Cardiac muscle cell (in vitro differentiated cells and primary cell): Measurements from ENCODE around the gene PUS1. TPM values are rescaled to one million over a fixed set of nuclear protein-coding genes. Genes with fewer than 3 reads are reported as not detected.

Source experiments
- DNase-seq, 2 donors: peaks; one replicate each; pipeline versions ENCODE4 v3.0.0 to v3.0.0-alpha.2; 2010 to 2017; ENCODE audit warnings: low read depth in 1 of 2, low spot score in 1 of 2
- H3K27ac ChIP-seq: fragments of 200-600 bp; sonication (generic); 2 replicates; pipeline ENCODE4 v1.5.1; 2016
- H3K27me3 ChIP-seq: fragments of 200-600 bp; sonication (generic); 2 replicates; pipeline ENCODE4 v1.6.0; 2016; ENCODE audit warnings: control low read depth
- H3K36me3 ChIP-seq: fragments of 200-600 bp; sonication (generic); 2 replicates; pipeline ENCODE4 v1.5.1; 2016; ENCODE audit warnings: control low read depth
- H3K4me1 ChIP-seq: fragments of 200-600 bp; sonication (generic); 2 replicates; pipeline ENCODE4 v1.8.1; 2017; ENCODE audit warnings: low read depth, mild to moderate bottlenecking, mixed run types
- H3K4me3 ChIP-seq: fragments of 200-600 bp; sonication (generic); 2 replicates; pipeline ENCODE4 v1.5.1; 2016; ENCODE audit warnings: mild to moderate bottlenecking
- H3K9me3 ChIP-seq: fragments of 200-600 bp; sonication (generic); 2 replicates; pipeline ENCODE4 v1.5.1; 2017; ENCODE audit warnings: low read depth, mild to moderate bottlenecking, control low read depth
- polyA plus RNA-seq: library from polyadenylated mRNA; unstranded; fragments of >200 nt; fragmentation: Nextera tagmentation; extraction: Ambion mirVana; gene quantifications from 2 replicates; pipeline ENCODE4 v1.2.1, GENCODE V29; 2016
- total RNA-seq: library from RNA; depleted of rRNA; stranded (reverse); fragments of >200 nt; gene quantifications from 2 replicates; pipeline ENCODE4 v1.2.3, GENCODE V29; 2016
- TF ChIP-seq, protein P1 (sequence below): IDR thresholded peaks from 2 replicates; pipeline ENCODE4 v1.5.1; 2012; ENCODE audit warnings: low read depth, mild to moderate bottlenecking, low read length

PUS1 gene
- total and polyA plus RNA-seq, 2 experiments from 2014 or later: 7.2 to 10.4 TPM

DNA sequence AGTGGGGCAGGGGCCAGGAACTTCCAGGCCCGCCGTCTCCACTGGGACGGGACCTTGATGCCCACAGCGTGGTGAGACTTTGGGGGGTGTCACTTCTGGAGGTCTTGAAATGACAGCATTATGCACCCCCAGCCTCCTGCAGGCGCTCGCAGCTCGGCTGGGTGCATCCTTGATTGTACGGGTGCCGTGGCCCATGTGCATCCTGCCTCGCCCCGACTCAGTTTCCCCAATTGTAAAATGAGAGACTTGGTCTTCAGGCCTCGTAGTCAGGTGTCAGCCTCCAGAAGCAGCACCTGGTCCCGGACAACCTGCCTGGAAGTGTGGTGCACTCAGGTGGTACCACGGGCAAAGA lies 8.9 kb upstream of the PUS1 start:
- TF ChIP-seq, protein P1, sequence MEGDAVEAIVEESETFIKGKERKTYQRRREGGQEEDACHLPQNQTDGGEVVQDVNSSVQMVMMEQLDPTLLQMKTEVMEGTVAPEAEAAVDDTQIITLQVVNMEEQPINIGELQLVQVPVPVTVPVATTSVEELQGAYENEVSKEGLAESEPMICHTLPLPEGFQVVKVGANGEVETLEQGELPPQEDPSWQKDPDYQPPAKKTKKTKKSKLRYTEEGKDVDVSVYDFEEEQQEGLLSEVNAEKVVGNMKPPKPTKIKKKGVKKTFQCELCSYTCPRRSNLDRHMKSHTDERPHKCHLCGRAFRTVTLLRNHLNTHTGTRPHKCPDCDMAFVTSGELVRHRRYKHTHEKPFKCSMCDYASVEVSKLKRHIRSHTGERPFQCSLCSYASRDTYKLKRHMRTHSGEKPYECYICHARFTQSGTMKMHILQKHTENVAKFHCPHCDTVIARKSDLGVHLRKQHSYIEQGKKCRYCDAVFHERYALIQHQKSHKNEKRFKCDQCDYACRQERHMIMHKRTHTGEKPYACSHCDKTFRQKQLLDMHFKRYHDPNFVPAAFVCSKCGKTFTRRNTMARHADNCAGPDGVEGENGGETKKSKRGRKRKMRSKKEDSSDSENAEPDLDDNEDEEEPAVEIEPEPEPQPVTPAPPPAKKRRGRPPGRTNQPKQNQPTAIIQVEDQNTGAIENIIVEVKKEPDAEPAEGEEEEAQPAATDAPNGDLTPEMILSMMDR: no peak
- H3K27me3 ChIP-seq: no peaks in the 10 kb centered on the region
- H3K9me3 ChIP-seq: no peaks in the 10 kb centered on the region
- no peak for DNase-seq
- no peak overlapping the region for H3K27ac ChIP-seq
- H3K4me3 ChIP-seq: no peak overlapping the region
- H3K36me3 ChIP-seq: peaks cover 22% of the 10 kb centered on the region
- H3K4me1 ChIP-seq: no peaks in the 10 kb centered on the region

DNA sequence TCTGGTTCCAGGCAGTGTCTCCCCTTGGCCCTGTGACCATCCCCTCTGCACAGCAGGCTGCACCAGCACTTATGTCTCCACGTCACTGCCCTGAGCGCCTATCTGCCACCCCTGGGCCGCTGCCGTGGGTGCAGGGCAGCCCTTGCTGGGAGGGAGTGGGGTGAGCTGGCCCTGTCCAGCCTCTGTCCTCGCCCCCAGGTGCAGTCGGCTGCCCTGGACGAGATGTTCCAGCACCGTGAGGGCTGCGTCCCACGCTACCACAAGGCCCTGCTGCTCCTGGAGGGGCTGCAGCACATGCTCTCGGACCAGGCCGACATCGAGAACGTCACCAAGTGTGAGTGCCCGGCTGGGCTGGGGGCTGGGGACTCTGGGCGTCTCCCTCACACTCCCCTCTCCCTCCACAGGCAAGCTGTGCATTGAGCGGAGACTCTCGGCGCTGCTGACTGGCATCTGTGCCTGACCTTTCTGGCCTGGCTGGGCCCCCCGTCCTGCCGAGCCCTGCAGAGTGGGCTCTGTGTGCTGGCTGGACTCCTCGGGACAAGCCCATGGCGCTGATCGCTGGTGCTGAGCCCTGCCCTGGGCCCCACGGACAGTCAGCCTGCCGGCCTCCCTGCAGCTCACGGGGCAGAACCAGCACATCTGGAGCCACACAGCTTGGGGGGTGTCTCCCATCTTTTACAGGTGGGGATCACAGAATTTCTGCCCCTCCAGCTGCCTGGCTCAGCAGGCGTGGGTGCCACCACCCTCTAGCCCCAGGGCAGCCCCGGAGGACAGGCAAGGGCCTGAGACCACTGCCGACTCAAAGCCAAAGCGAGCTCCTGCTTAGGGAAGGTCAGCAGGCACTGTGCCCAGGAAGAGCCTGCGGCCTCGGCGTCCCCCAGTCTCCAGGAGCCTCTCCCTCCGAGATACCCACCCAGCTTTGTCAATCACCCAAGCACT lies 7.9 kb upstream of the PUS1 start:
- H3K36me3 ChIP-seq: peaks cover 11% of the 10 kb centered on the region
- no peaks in the 10 kb centered on the region for H3K27me3 ChIP-seq
- no peak overlapping the region for H3K27ac ChIP-seq
- no peak for DNase-seq
- no peak overlapping the region for H3K4me3 ChIP-seq
- no peaks in the 10 kb centered on the region for H3K9me3 ChIP-seq
- no peaks in the 10 kb centered on the region for H3K4me1 ChIP-seq
- TF ChIP-seq, protein P1: no peak

DNA sequence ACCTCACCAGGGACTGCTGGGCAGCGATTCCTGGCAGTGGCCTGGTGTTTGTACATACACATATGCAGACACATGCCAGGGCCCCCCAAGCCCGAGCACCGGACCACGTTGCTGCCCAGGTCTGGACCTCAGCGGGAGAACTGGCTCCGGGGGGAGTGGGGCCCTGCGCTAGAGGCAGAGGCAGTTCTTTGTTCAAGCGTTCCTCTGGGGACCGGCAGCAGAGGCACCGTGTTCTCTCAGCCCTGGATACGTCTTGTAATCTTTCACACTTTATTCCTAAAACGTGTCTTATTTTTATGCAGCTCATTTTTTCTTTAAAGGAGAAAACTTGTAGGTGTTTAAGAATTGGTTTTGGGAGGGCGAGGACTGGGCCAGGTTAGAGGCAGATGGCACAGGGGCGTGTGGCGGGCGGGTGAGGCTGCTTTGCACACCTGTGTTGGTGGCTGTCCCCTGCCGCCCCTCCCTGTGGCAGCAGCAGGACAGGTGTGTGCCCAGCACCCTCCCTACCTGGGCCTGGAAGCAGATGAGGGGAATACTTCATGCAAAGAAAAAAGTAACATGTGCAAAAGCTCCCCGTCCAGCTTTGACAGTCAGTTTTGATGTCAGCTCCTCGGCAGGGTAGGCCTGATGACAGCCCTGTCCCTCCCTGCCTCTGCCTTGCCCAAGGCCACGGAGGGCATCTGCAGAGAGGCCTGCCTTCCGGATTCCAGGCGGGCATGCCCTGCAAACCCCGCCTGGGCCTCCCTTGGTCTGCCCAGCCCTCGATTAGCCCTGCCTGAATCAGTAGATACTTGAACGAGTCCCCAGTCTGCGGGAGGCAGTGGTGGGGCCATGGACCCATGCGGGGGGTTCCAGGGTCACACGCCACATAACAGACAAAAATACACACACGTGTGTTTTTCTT lies 7.0 kb upstream of the PUS1 start:
- Histone ChIP-seq H3K27me3 (no peaks in the 10 kb centered on the region), H3K36me3 (peaks cover 5% of the 10 kb centered on the region), H3K4me1 (no peaks in the 10 kb centered on the region), H3K9me3 (no peaks in the 10 kb centered on the region), H3K4me3 (no peak overlapping the region), H3K27ac (peak overlapping the region; percentile 54)
- TF ChIP-seq, protein P1: no peak
- no peak for DNase-seq

GRCh38 chr12:131922772-131923171 lies 6.3 kb upstream of the PUS1 start:
- peaks cover 5% of the 10 kb centered on the region for H3K36me3 ChIP-seq
- no peak for DNase-seq
- no peak overlapping the region for H3K27ac ChIP-seq
- TF ChIP-seq, protein P1: no peak
- H3K4me1 ChIP-seq: no peaks in the 10 kb centered on the region
- H3K27me3 ChIP-seq: no peaks in the 10 kb centered on the region
- no peaks in the 10 kb centered on the region for H3K9me3 ChIP-seq
- no peak overlapping the region for H3K4me3 ChIP-seq

DNA sequence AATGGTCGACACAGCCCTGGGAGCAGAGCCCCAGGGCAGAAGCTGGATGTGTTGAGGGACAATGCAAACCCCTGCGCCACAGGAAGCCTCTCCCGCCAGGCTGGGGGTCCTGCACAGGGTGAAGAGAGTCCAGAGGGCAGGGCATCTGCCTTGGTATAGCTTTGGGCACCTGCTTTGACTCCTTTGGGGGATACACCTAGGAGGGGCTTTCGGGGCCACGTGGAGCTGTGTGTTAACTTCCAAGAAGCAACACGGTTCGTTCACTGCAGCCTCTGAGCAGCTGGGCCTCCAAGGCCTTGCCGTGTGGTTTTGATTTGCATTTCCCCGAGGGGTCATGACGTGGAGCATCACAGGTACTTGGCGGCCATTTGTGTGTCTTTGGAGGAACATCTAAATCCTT lies 5.8 kb upstream of the PUS1 start:
- H3K4me1 ChIP-seq: no peaks in the 10 kb centered on the region
- no peak overlapping the region for H3K4me3 ChIP-seq
- no peak for DNase-seq
- H3K9me3 ChIP-seq: no peaks in the 10 kb centered on the region
- no peaks in the 10 kb centered on the region for H3K27me3 ChIP-seq
- H3K27ac ChIP-seq: no peak overlapping the region
- peaks cover 5% of the 10 kb centered on the region for H3K36me3 ChIP-seq
- TF ChIP-seq, protein P1: no peak
